GM21360 (cell line): ENCODE results near the gene COL27A1.
A peak's percentile ranks its signal among the peaks of the same experiment; 100 is the strongest.

ENCODE experiments used
- ATAC-seq: cut with Tn5 transposase; IDR thresholded peaks from one replicate; pipeline ENCODE4 v1.9.1; 2021; ENCODE audit warnings: mild to moderate bottlenecking, moderate library complexity; ENCODE audit not compliant: unreplicated experiment

The COL27A1 gene

GRCh38 chr9:114348261-114348905, 193.0 kb downstream of the COL27A1 start:
- ATAC-seq, result no peak

- ATAC-seq, result peak; percentile 87
Observed at GRCh38 chr9:114348906-114349482, 193.7 kb downstream of the COL27A1 start.

GRCh38 chr9:114349713-114350480, 194.6 kb downstream of the COL27A1 start:
- no peak for ATAC-seq

GRCh38 chr9:114350636-114351401, 195.5 kb downstream of the COL27A1 start:
- no peak for ATAC-seq

- no peak for ATAC-seq
Observed at GRCh38 chr9:114351932-114352331, 196.6 kb downstream of the COL27A1 start.

GRCh38 chr9:114355821-114356220, 200.5 kb downstream of the COL27A1 start:
- no peak for ATAC-seq

GRCh38 chr9:114356792-114357191, 201.5 kb downstream of the COL27A1 start:
- no peak for ATAC-seq

- no peak for ATAC-seq
Observed at GRCh38 chr9:114357360-114357759, 202.0 kb downstream of the COL27A1 start.

- ATAC-seq, result no peak
Observed at GRCh38 chr9:114357911-114358328, 202.6 kb downstream of the COL27A1 start.

- no peak for ATAC-seq
Observed at GRCh38 chr9:114359801-114360200, 204.5 kb downstream of the COL27A1 start.

GRCh38 chr9:114361542-114361941, 206.2 kb downstream of the COL27A1 start:
- ATAC-seq, result no peak
